ENCODE results near the gene XPC.

XPC gene

GRCh38 chr3:14210843-14211594 is 32.6 kb upstream of the XPC start:
- Histone ChIP-seq H3K4me3 (replicated peaks; ENCODE audit: low read depth, low read length) (no peak overlapping the region), H3K36me3 (ENCODE audit: control insufficient read depth, insufficient read depth, low read length) (no peaks in the 10 kb centered on the region), H3K27me3 (replicated peaks; ENCODE audit: control insufficient read depth, insufficient read depth, low read length) (no peaks in the 10 kb centered on the region; the same call in 1 of the 2 replicates)
- no peak for DNase-seq (ENCODE audit: extremely low read depth, insufficient read length)
- no peak for TF ChIP-seq CTCF (IDR thresholded peaks at IDR 0.05; ENCODE audit: insufficient read depth, low read length, poor library complexity, severe bottlenecking)

GRCh38 chr3:14210290-14210688 is 31.9 kb upstream of the XPC start:
- no peak for DNase-seq (ENCODE audit: extremely low read depth, insufficient read length)
- Histone ChIP-seq H3K27me3 (replicated peaks; ENCODE audit: control insufficient read depth, insufficient read depth, low read length) (no peaks in the 10 kb centered on the region; the same call in 1 of the 2 replicates), H3K4me3 (replicated peaks; ENCODE audit: low read depth, low read length) (no peak overlapping the region), H3K36me3 (ENCODE audit: control insufficient read depth, insufficient read depth, low read length) (no peaks in the 10 kb centered on the region)
- TF ChIP-seq CTCF (IDR thresholded peaks at IDR 0.05; ENCODE audit: insufficient read depth, low read length, poor library complexity, severe bottlenecking), result no peak

- Histone ChIP-seq H3K27me3 (replicated peaks; ENCODE audit: control insufficient read depth, insufficient read depth, low read length) (no peaks in the 10 kb centered on the region; the same call in 1 of the 2 replicates), H3K36me3 (ENCODE audit: control insufficient read depth, insufficient read depth, low read length) (no peaks in the 10 kb centered on the region), H3K4me3 (replicated peaks; ENCODE audit: low read depth, low read length) (no peak overlapping the region)
- DNase-seq (ENCODE audit: extremely low read depth, insufficient read length), result no peak
- TF ChIP-seq CTCF (IDR thresholded peaks at IDR 0.05; ENCODE audit: insufficient read depth, low read length, poor library complexity, severe bottlenecking), result no peak
Measured at GRCh38 chr3:14209581-14210289, 31.3 kb upstream of the XPC start.

GRCh38 chr3:14208977-14209394 is 30.6 kb upstream of the XPC start:
- H3K4me3 ChIP-seq (replicated peaks; ENCODE audit: low read depth, low read length), result no peak overlapping the region
- TF ChIP-seq CTCF (IDR thresholded peaks at IDR 0.05; ENCODE audit: insufficient read depth, low read length, poor library complexity, severe bottlenecking), result no peak
- H3K36me3 ChIP-seq (ENCODE audit: control insufficient read depth, insufficient read depth, low read length), result no peaks in the 10 kb centered on the region
- no peaks in the 10 kb centered on the region; the same call in 1 of the 2 replicates for H3K27me3 ChIP-seq (replicated peaks; ENCODE audit: control insufficient read depth, insufficient read depth, low read length)
- no peak for DNase-seq (ENCODE audit: extremely low read depth, insufficient read length)

- no peaks in the 10 kb centered on the region; the same call in 1 of the 2 replicates for H3K27me3 ChIP-seq (replicated peaks; ENCODE audit: control insufficient read depth, insufficient read depth, low read length)
- no peak overlapping the region for H3K4me3 ChIP-seq (replicated peaks; ENCODE audit: low read depth, low read length)
- DNase-seq (ENCODE audit: extremely low read depth, insufficient read length), result no peak
- TF ChIP-seq CTCF (IDR thresholded peaks at IDR 0.05; ENCODE audit: insufficient read depth, low read length, poor library complexity, severe bottlenecking), result no peak
- no peaks in the 10 kb centered on the region for H3K36me3 ChIP-seq (ENCODE audit: control insufficient read depth, insufficient read depth, low read length)
Measured at GRCh38 chr3:14208168-14208567, 29.8 kb upstream of the XPC start.
